Endothelial cell (in vitro differentiated cells): ENCODE results near the gene IFI35. TPM values are rescaled to one million over a fixed set of nuclear protein-coding genes. Genes with fewer than 3 reads are reported as not detected.
A peak's percentile ranks its signal among the peaks of the same experiment; 100 is the strongest.
"Not testable (repeated sequence)": the region's sequence is repeated elsewhere in the genome, so short reads cannot be mapped to it uniquely, and the experiment has no call there.

Experiments used
- DNase-seq: peaks from one replicate; pipeline ENCODE4 v3.0.0; 2021; ENCODE audit warnings: low spot score
- H3K27ac Mint-ChIP-seq: one replicate; pipeline ENCODE4 v1.8.0; 2021; ENCODE audit warnings: mixed read lengths, inconsistent platforms; ENCODE audit not compliant: unreplicated experiment
- H3K27me3 Mint-ChIP-seq: one replicate; pipeline ENCODE4 v1.8.0; 2021; ENCODE audit warnings: mild to moderate bottlenecking, moderate library complexity, mixed read lengths, inconsistent platforms; ENCODE audit not compliant: unreplicated experiment
- H3K36me3 Mint-ChIP-seq: one replicate; pipeline ENCODE4 v1.8.0; 2021; ENCODE audit warnings: mild to moderate bottlenecking, low read depth, mixed read lengths, inconsistent platforms; ENCODE audit not compliant: unreplicated experiment
- H3K4me1 Mint-ChIP-seq: one replicate; pipeline ENCODE4 v1.8.0; 2021; ENCODE audit warnings: mild to moderate bottlenecking, mixed read lengths, inconsistent platforms; ENCODE audit not compliant: unreplicated experiment
- H3K4me3 Mint-ChIP-seq: one replicate; pipeline ENCODE4 v1.8.0; 2021; ENCODE audit warnings: mild to moderate bottlenecking, mixed read lengths, inconsistent platforms; ENCODE audit not compliant: unreplicated experiment
- H3K9me3 Mint-ChIP-seq: one replicate; pipeline ENCODE4 v1.8.0; 2021; ENCODE audit warnings: mixed read lengths, inconsistent platforms; ENCODE audit not compliant: unreplicated experiment
- total RNA-seq: library from RNA; stranded (reverse); fragmentation: NEBNext Ultra II Directional; extraction: Animal tissue kit (Norgen Biotek cat#: 25700); gene quantifications from one replicate; pipeline ENCODE4 v1.2.1, GENCODE V29; 2021; ENCODE audit not compliant: unreplicated experiment
- TF ChIP-seq, protein P1 (sequence below): fragments of 200-600 bp; sonication (generic); IDR thresholded peaks from one replicate; pipeline ENCODE4 v1.5.0; 2021; ENCODE audit warnings: antibody characterized with exemption; ENCODE audit not compliant: unreplicated experiment

Gene IFI35
- total RNA-seq, 1 donor from 2014 or later = 4.2 TPM

DNA sequence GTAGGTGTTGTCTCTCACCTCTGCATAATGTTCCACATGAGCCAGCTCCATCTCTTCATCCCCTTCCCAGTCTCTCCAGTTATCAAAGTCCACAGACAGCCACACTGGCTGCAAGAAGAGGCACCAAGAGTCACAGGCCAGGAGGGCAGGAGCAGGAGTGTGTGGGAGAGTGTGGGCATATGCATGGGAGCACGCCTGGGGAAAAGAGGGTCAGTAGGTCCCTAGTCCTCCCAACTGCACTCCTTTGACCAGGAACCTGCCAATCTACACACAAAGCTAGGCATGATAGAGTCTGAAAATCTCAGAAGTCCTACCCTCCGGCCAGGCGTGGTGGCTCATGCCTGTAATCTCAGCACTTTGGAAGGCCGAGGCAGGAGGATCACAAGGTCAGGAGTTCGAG lies 35.0 kb upstream of the IFI35 start:
- no peak overlapping the region for H3K4me3 Mint-ChIP-seq
- H3K4me1 Mint-ChIP-seq = no peaks in the 10 kb centered on the region
- H3K9me3 Mint-ChIP-seq = no peaks in the 10 kb centered on the region
- TF ChIP-seq, protein P1, sequence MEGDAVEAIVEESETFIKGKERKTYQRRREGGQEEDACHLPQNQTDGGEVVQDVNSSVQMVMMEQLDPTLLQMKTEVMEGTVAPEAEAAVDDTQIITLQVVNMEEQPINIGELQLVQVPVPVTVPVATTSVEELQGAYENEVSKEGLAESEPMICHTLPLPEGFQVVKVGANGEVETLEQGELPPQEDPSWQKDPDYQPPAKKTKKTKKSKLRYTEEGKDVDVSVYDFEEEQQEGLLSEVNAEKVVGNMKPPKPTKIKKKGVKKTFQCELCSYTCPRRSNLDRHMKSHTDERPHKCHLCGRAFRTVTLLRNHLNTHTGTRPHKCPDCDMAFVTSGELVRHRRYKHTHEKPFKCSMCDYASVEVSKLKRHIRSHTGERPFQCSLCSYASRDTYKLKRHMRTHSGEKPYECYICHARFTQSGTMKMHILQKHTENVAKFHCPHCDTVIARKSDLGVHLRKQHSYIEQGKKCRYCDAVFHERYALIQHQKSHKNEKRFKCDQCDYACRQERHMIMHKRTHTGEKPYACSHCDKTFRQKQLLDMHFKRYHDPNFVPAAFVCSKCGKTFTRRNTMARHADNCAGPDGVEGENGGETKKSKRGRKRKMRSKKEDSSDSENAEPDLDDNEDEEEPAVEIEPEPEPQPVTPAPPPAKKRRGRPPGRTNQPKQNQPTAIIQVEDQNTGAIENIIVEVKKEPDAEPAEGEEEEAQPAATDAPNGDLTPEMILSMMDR = no peak
- peak overlapping the region; percentile 50 for H3K27ac Mint-ChIP-seq
- DNase-seq = no peak
- H3K27me3 Mint-ChIP-seq = no peaks in the 10 kb centered on the region
- no peaks in the 10 kb centered on the region for H3K36me3 Mint-ChIP-seq

DNA sequence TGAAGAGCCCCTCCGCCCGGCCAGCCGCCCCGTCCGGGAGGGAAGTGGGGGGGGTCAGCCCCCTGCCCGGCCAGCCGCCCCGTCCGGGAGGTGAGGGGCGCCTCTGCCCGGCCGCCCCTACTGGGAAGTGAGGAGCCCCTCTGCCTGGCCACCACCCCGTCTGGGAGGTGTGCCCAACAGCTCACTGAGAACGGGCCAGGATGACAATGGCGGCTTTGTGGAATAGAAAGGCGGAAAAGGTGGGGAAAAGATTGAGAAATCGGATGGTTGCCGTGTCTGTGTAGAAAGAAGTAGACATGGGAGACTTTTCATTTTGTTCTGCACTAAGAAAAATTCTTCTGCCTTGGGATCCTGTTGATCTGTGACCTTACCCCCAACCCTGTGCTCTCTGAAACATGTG lies 33.3 kb upstream of the IFI35 start:
- not testable (repeated sequence) for H3K36me3 Mint-ChIP-seq, H3K4me1 Mint-ChIP-seq, H3K27me3 Mint-ChIP-seq, H3K4me3 Mint-ChIP-seq, H3K27ac Mint-ChIP-seq, H3K9me3 Mint-ChIP-seq, DNase-seq

DNA sequence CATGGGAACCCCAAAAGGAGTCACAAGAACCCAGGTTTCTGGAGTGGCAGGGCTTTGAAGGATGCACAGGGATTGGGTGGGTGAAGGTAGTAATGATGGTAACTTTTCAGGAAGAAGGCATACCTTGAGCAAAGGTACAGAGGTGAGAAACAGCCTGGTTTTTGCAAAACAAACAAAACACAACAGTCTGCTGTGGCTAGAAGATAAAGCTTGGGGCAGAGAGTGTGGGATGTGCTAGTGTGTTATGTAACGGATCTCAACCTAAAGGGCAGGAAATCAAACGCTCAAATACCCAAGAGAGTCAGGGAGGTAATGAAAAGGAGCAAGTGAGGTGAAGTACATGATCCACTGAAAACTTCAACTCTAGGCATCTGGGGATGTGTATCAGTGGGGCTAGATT lies 31.3 kb upstream of the IFI35 start:
- Mint-ChIP-seq H3K27ac (no peak overlapping the region), H3K4me3 (no peak overlapping the region), H3K27me3 (peaks cover 4% of the 10 kb centered on the region), H3K4me1 (peaks cover 7% of the 10 kb centered on the region), H3K36me3 (peaks cover 7% of the 10 kb centered on the region), H3K9me3 (no peaks in the 10 kb centered on the region)
- DNase-seq = no peak
- TF ChIP-seq, protein P1 = no peak

DNA sequence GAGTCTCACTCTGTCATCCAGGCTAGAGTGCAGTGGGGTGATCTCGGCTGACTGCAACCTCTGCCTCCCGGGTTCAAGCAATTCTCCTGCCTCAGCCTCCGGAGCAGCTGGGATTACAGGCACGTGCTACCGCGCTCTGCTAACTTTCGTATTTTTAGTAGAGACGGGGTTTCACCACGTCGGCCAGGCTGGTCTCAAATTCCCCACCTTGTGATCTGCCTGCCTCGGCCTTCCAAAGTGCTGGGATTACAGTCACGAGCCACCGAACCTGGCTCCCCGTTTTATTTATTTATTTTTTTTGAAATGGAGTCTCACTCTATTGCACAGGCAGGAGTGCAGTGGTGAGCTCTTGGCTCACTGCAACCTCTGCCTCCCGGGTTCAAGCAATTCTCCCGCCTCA lies 30.9 kb upstream of the IFI35 start:
- not testable (repeated sequence) for H3K4me1 Mint-ChIP-seq, H3K4me3 Mint-ChIP-seq, H3K9me3 Mint-ChIP-seq, H3K27ac Mint-ChIP-seq, DNase-seq, H3K27me3 Mint-ChIP-seq, H3K36me3 Mint-ChIP-seq

DNA sequence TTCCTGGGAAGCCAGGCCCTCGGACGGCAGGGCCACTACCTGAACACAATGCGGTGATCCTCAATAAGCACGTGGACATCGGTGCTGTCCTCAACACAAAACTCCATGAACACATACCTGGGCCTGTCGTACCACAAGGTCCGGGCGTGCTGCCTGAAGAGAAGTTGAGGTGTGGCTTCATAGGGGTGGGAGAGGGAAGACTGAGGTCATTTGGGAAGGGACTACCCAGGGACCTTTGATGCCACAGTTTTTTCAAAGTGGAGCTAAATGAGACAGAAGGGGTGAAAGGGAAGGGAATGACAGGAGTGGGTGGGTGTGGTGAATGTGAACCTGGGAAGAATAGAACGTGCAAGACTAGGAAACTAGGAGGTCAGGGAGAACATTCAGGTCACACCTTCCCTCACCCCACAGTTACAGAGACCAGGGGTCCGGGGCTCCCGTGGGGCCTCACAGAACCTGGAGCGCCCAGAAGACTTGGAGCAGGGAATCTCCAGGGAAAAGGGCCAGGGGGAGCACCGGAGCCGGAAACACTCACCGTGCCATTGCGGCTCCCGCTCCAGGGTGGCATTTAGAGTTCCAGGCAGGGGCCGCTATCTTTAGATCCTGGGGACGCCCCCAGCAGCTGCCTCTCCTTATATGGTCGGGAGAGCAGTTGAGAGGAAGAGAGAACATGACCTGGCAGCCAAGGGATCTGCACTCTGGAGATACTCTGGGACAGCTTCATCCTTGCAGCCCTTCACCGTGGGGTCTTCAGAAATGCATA lies 26.9 kb upstream of the IFI35 start, which contains the start of gene PTGES3L:
TSS of gene PTGES3L (minus strand) at position 570 of the 763 bp plus-strand sequence. CDS start at position 543, 27 bp downstream.
- Mint-ChIP-seq H3K27me3 (peaks cover 10% of the 10 kb centered on the region), H3K4me1 (peaks cover 22% of the 10 kb centered on the region), H3K9me3 (no peaks in the 10 kb centered on the region), H3K27ac (peak within 1 kb of the TSS; percentile 94), H3K36me3 (peaks cover 7% of the 10 kb centered on the region), H3K4me3 (peak within 1 kb of the TSS; percentile 98)
- DNase-seq = peak; percentile 41
- TF ChIP-seq, protein P1 = no peak

DNA sequence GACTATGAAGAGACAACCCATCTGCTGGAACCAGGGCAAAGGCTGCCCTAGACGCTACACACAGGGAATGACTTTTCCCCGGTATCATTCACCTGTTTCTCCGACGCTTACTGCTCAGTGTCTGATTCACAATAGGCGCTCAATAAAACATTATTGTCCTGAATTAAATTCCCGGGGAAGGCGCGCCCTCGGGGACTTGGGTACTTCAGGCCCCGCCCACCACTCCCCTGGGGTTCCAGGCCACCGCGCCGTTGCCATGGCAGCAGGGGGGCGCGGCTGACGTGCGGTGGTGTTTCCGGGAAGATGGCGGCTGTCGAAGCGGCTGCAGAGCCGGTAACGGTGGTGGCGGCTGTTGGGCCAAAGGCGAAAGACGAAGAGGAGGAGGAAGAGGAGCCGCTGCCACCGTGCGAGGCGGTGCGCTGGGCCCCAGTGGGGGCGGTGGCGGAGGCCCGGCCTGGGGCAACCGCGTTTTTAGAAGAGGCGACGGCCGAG lies 26.3 kb upstream of the IFI35 start, which contains the start of gene RUNDC1:
TSS of gene RUNDC1 (plus strand) at position 292 of the 492 bp plus-strand sequence. CDS start at position 304, 12 bp downstream.
- H3K9me3 Mint-ChIP-seq = no peaks in the 10 kb centered on the region
- peak within 1 kb of the TSS; percentile 94 for H3K27ac Mint-ChIP-seq
- peak within 1 kb of the TSS; percentile 98 for H3K4me3 Mint-ChIP-seq
- H3K27me3 Mint-ChIP-seq = peaks cover 10% of the 10 kb centered on the region
- TF ChIP-seq, protein P1 = no peak
- H3K4me1 Mint-ChIP-seq = peaks cover 26% of the 10 kb centered on the region
- peaks cover 10% of the 10 kb centered on the region for H3K36me3 Mint-ChIP-seq
- peak; percentile 90 for DNase-seq
